H1 (cell line): ENCODE results near the gene FLNA. TPM values are rescaled to one million over a fixed set of nuclear protein-coding genes. Genes with fewer than 3 reads are reported as not detected.

Experiments used
- CTCF ChIA-PET: fragments of 300-600 bp; sonication (Branson Sonifier 250); formaldehyde crosslinking; loops from one replicate; lab custom pipeline; 2021; ENCODE audit not compliant: partially characterized antibody; lab: Charles Lee
- POLR2A ChIA-PET: fragments of 300-600 bp; sonication (Branson Sonifier 250); formaldehyde crosslinking; loops from one replicate; lab custom pipeline; 2021; ENCODE audit warnings: inconsistent platforms; ENCODE audit not compliant: partially characterized antibody; lab: Charles Lee
- DNase-seq, 2 experiments: peaks; one replicate each; pipeline versions ENCODE4 v3.0.0 to v3.0.0-alpha.2; 2010 to 2022; ENCODE audit warnings: low spot score in 2 of 2, low read depth in 1 of 2, mixed read lengths in 1 of 2
- FAIRE-seq: peaks from 2 replicates; lab custom pipeline; 2011; peaks lifted over from hg19 to GRCh38; lab: Jason Lieb, UNC
- H2AFZ ChIP-seq: 2 replicates; pipeline ENCODE4 v1.8.1; 2012; ENCODE audit warnings: low read length, inconsistent platforms
- H2AK5ac ChIP-seq: 2 replicates; pipeline ENCODE4 v1.6.1; 2013; ENCODE audit warnings: low read depth, low read length
- H2BK120ac ChIP-seq: replicated peaks from 2 replicates; pipeline ENCODE3; 2013; ENCODE audit warnings: low read depth, low read length, inconsistent platforms
- H2BK12ac ChIP-seq: 2 replicates; pipeline ENCODE4 v1.6.1; 2013; ENCODE audit warnings: low read depth, low read length
- H2BK15ac ChIP-seq: 2 replicates; pipeline ENCODE4 v1.6.1; 2013; ENCODE audit warnings: low read length
- H2BK20ac ChIP-seq: 2 replicates; pipeline ENCODE4 v1.6.1; 2013; ENCODE audit warnings: low read length
- H2BK5ac ChIP-seq: 2 replicates; pipeline ENCODE4 v1.6.1; 2013; ENCODE audit warnings: low read depth, low read length
- H3K14ac ChIP-seq: 2 replicates; pipeline ENCODE4 v1.6.1; 2013; ENCODE audit warnings: inconsistent platforms; ENCODE audit not compliant: insufficient read length
- H3K18ac ChIP-seq: 2 replicates; pipeline ENCODE4 v1.6.1; 2013; ENCODE audit warnings: low read length; ENCODE audit errors: extremely low read depth
- H3K23ac ChIP-seq: 2 replicates; pipeline ENCODE4 v1.6.1; 2013; ENCODE audit warnings: inconsistent platforms; ENCODE audit not compliant: insufficient read length
- H3K23me2 ChIP-seq: 2 replicates; pipeline ENCODE4 v1.6.1; 2013; ENCODE audit warnings: low read depth, low read length
- H3K27ac ChIP-seq: 2 replicates; pipeline ENCODE4 v1.6.1; 2011; ENCODE audit warnings: low read depth, low read length, inconsistent platforms
- H3K27me3 ChIP-seq, 4 experiments: replicated peaks in 1 of 4; 1 replicate in 1 of 4; 2 replicates in 3 of 4; pipeline versions ENCODE4 v1.6.1 to v1.8.1; 2011 to 2013; ENCODE audit warnings: low read length in 3 of 4, mild to moderate bottlenecking in 3 of 4, inconsistent platforms in 2 of 4, mixed read lengths in 2 of 4, moderate library complexity in 1 of 4; ENCODE audit not compliant: control insufficient read depth in 3 of 4, insufficient read depth in 3 of 4; ENCODE audit errors: extremely low read depth in 1 of 4
- H3K36me3 ChIP-seq, 4 experiments: 2 replicates each; pipeline versions ENCODE4 v1.6.1 to v1.8.1; 2011 to 2013; ENCODE audit warnings: mild to moderate bottlenecking in 4 of 4, low read length in 3 of 4, moderate library complexity in 2 of 4, control low read depth in 1 of 4, inconsistent platforms in 1 of 4; ENCODE audit not compliant: insufficient read depth in 4 of 4, control insufficient read depth in 2 of 4
- H3K4ac ChIP-seq: replicated peaks from 2 replicates; pipeline ENCODE3; 2013; ENCODE audit warnings: low read length, low read depth, mixed read lengths, inconsistent platforms; ENCODE audit not compliant: insufficient read length
- H3K4me1 ChIP-seq, 4 experiments: replicated peaks in 1 of 4; 1 replicate in 1 of 4; 2 replicates in 3 of 4; pipeline versions ENCODE4 v1.6.1 to v1.8.1; 2011 to 2013; ENCODE audit warnings: low read length in 3 of 4, inconsistent platforms in 2 of 4, mixed read lengths in 1 of 4; ENCODE audit not compliant: insufficient read depth in 4 of 4, control insufficient read depth in 3 of 4
- H3K4me2 ChIP-seq, 2 experiments: 2 replicates each; pipeline versions ENCODE4 v1.6.1 to v1.8.1; 2011 to 2013; ENCODE audit warnings: low read depth in 2 of 2, low read length in 2 of 2, control low read depth in 1 of 2, inconsistent platforms in 1 of 2, mild to moderate bottlenecking in 1 of 2; ENCODE audit not compliant: insufficient read depth in 1 of 2
- H3K4me3 ChIP-seq, 4 experiments: fragments of 200-600, 300-600 bp in 1 of 4; sonication (generic), shearing (Covaris generic), sonication (Bioruptor Twin) in 1 of 4; 2 replicates each; pipeline versions ENCODE4 v1.5.1 to v1.8.1; 2011 to 2016; ENCODE audit warnings: low read length in 4 of 4, low read depth in 3 of 4, control low read depth in 2 of 4, inconsistent platforms in 2 of 4, mild to moderate bottlenecking in 2 of 4, mixed read lengths in 1 of 4, moderate library complexity in 1 of 4; ENCODE audit not compliant: insufficient read depth in 2 of 4; ENCODE audit errors: extremely low read depth in 1 of 4
- H3K56ac ChIP-seq: replicated peaks from 2 replicates; pipeline ENCODE3; 2013; ENCODE audit warnings: low read depth, mild to moderate bottlenecking, mixed read lengths, low read length, inconsistent platforms; ENCODE audit not compliant: insufficient read length
- H3K79me1 ChIP-seq: 2 replicates; pipeline ENCODE4 v1.6.1; 2013; ENCODE audit warnings: low read depth, low read length, control low read depth
- H3K79me2 ChIP-seq, 2 experiments: 2 replicates each; pipeline versions ENCODE4 v1.6.1 to v1.8.1; 2012 to 2013; ENCODE audit warnings: low read length in 2 of 2, mild to moderate bottlenecking in 2 of 2, inconsistent platforms in 1 of 2; ENCODE audit not compliant: insufficient read depth in 2 of 2, control insufficient read depth in 1 of 2
- H3K9ac ChIP-seq, 4 experiments: replicated peaks in 1 of 4; 1 replicate in 1 of 4; 2 replicates in 3 of 4; pipeline versions ENCODE4 v1.6.1 to v1.8.1; 2011 to 2013; ENCODE audit warnings: low read depth in 3 of 4, low read length in 3 of 4, control low read depth in 2 of 4, mild to moderate bottlenecking in 2 of 4, moderate library complexity in 2 of 4, inconsistent platforms in 1 of 4; ENCODE audit errors: extremely low read depth in 1 of 4
- H3K9me3 ChIP-seq, 2 experiments: 2 replicates each; pipeline versions ENCODE4 v1.6.1 to v1.8.1; 2012 to 2013; ENCODE audit warnings: mild to moderate bottlenecking in 2 of 2, moderate library complexity in 2 of 2, control low read depth in 1 of 2, inconsistent platforms in 1 of 2, low read depth in 1 of 2, low read length in 1 of 2, mixed read lengths in 1 of 2; ENCODE audit not compliant: insufficient read depth in 2 of 2
- H4K20me1 ChIP-seq, 2 experiments: replicated peaks in 1 of 2; 2 replicates each; pipeline versions ENCODE3 to v1.8.1; 2011 to 2013; ENCODE audit warnings: inconsistent platforms in 2 of 2, low read length in 2 of 2, mild to moderate bottlenecking in 1 of 2; ENCODE audit not compliant: insufficient read depth in 2 of 2, control insufficient read depth in 1 of 2
- H4K5ac ChIP-seq: 2 replicates; pipeline ENCODE4 v1.6.1; 2013; ENCODE audit warnings: low read length, low read depth, mixed read lengths, inconsistent platforms; ENCODE audit not compliant: insufficient read length
- H4K8ac ChIP-seq: 2 replicates; pipeline ENCODE4 v1.8.0; 2013; ENCODE audit warnings: mild to moderate bottlenecking, moderate library complexity, low read length, inconsistent platforms; ENCODE audit not compliant: insufficient read depth; ENCODE audit errors: extremely low read depth
- H4K91ac ChIP-seq: replicated peaks from 2 replicates; pipeline ENCODE3; 2013; ENCODE audit warnings: low read length, mixed read lengths, inconsistent platforms; ENCODE audit not compliant: insufficient read length
- HDAC2 ChIP-seq, 2 experiments: fragments of 300-600 bp in 1 of 2; sonication (generic) in 1 of 2; IDR thresholded peaks; 2 replicates each; pipeline ENCODE4 v1.6.1; 2011 to 2012; ENCODE audit warnings: low read depth in 2 of 2, low read length in 2 of 2, mild to moderate bottlenecking in 2 of 2, moderate library complexity in 2 of 2, borderline replicate concordance in 1 of 2, inconsistent platforms in 1 of 2
- JUN ChIP-seq: IDR thresholded peaks from 2 replicates; pipeline ENCODE4 v1.6.1; 2011; ENCODE audit warnings: low read depth, mild to moderate bottlenecking, improper control_type of control experiment, low read length
- KDM4A ChIP-seq: IDR thresholded peaks from one replicate; pipeline ENCODE4 v1.7.1; 2012; ENCODE audit warnings: low read depth, mild to moderate bottlenecking, moderate library complexity, low read length, inconsistent platforms; ENCODE audit not compliant: severe bottlenecking
- MAFK ChIP-seq: IDR thresholded peaks from 2 replicates; pipeline ENCODE4 v1.6.1; 2012; ENCODE audit warnings: low read depth, mild to moderate bottlenecking, improper control_type of control experiment, low read length
- RAD21 ChIP-seq, 2 experiments: IDR thresholded peaks in 1 of 2; conservative IDR thresholded peaks in 1 of 2; 2 replicates each; pipeline ENCODE4 v1.6.1; 2011; ENCODE audit warnings: low read depth in 2 of 2, low read length in 2 of 2, improper control_type of control experiment in 1 of 2, inconsistent platforms in 1 of 2, mild to moderate bottlenecking in 1 of 2, moderate library complexity in 1 of 2
- SAP30 ChIP-seq: fragments of 300-600 bp; sonication (generic); IDR thresholded peaks from 2 replicates; pipeline ENCODE4 v1.7.1; 2012; ENCODE audit warnings: low read length, moderate library complexity, mild to moderate bottlenecking, inconsistent platforms; ENCODE audit not compliant: insufficient read depth, insufficient replicate concordance
- SIX5 ChIP-seq: IDR thresholded peaks from 2 replicates; pipeline ENCODE4 v1.6.1; 2011; ENCODE audit warnings: mild to moderate bottlenecking, low read depth, low read length
- SP4 ChIP-seq: IDR thresholded peaks from 2 replicates; pipeline ENCODE4 v1.6.1; 2012; ENCODE audit warnings: low read length, inconsistent platforms
- SUZ12 ChIP-seq: fragments of 200-600 bp; sonication (generic); IDR thresholded peaks from 2 replicates; pipeline ENCODE4 v1.6.1; 2012; ENCODE audit warnings: mild to moderate bottlenecking, inconsistent platforms, low read length, moderate library complexity, mixed read lengths
- TBP ChIP-seq: IDR thresholded peaks from 2 replicates; pipeline ENCODE4 v1.6.1; 2011; ENCODE audit warnings: low read depth, low read length, improper control_type of control experiment
- YY1 ChIP-seq: IDR thresholded peaks from 2 replicates; pipeline ENCODE4 v1.6.1; 2011; ENCODE audit warnings: low read depth, mild to moderate bottlenecking, low read length
- ZNF274 ChIP-seq: IDR thresholded peaks from 2 replicates; pipeline ENCODE4 v1.7.0; 2012; ENCODE audit warnings: low read length, borderline replicate concordance; ENCODE audit errors: extremely low read depth
- whole genome bisulfite sequencing, 2 experiments: shearing (Covaris generic) in 1 of 2; methylation state at CpG; one replicate each; pipeline versions ENCODE4 v1.1.6 to v1.1.7; 2013 to 2015; ENCODE audit warnings: low lambda C conversion rate in 2 of 2, mixed read lengths in 2 of 2, inconsistent platforms in 1 of 2, low coverage in 1 of 2, missing lambda C conversion rate in 1 of 2; ENCODE audit not compliant: insufficient replicate concordance in 2 of 2, insufficient coverage in 1 of 2, insufficient read length in 1 of 2; ENCODE audit errors: extremely low coverage in 1 of 2, missing lambda C conversion rate in 1 of 2; 5-methylcytosine and 5-hydroxymethylcytosine counted together
- polyA plus RNA-seq, 7 experiments: library from polyadenylated mRNA; depleted of rRNA in 3 of 7; stranded (reverse) in 5 of 7; unstranded in 2 of 7; fragments of >200 nt in 5 of 7; fragments of 200-250 nt in 2 of 7; gene quantifications; 1 replicate in 5 of 7; 2 replicates in 1 of 7; 4 replicates in 1 of 7; pipeline versions ENCODE4 v1.2.1 to v1.2.3, GENCODE V29; 2011 to 2013; ENCODE audit warnings: missing spikeins in 2 of 7, mixed read lengths in 2 of 7
- total RNA-seq: library from RNA; stranded (reverse); fragmentation: NEBNext Ultra II Directional; extraction: Animal tissue kit (Norgen Biotek cat#: 25700); gene quantifications from 2 replicates; pipeline ENCODE4 v1.2.1, GENCODE V29; 2021
- TF ChIP-seq, protein P1 (sequence below): IDR thresholded peaks from 2 replicates; pipeline ENCODE4 v1.6.1; 2011; ENCODE audit warnings: low read depth, mild to moderate bottlenecking, low read length; ENCODE audit not compliant: insufficient read depth

The FLNA gene
- total and polyA plus RNA-seq, 2 of the 8 experiments (the other 6 are each of a cell fraction or from before 2014, with no cell fraction given), result 315 to 925 TPM

DNA sequence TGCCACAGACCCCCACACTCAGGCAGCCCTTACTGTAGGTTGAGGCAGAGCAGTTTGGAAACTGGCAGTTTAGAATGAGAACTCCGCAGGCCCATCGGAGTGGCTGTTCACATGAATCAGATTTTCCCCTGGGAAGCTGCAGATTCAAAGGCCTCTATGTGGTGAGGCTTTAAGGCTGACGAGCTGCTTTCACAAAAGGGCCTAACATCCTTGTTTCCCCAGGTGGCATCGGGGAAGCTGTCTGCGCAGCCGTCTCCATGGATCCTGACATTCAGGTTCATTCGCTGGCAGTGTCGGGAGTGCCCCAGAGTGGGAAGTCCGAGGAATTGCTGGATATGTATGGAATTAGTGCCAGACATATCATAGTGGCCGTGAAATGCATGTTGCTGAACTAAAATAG lies 45.1 kb downstream of the FLNA start:
- Histone ChIP-seq H3K79me2 (no peaks in the 10 kb centered on the region), H3K27ac (no peak overlapping the region), H2BK120ac (no peak overlapping the region), H3K79me1 (no peaks in the 10 kb centered on the region), H2BK15ac (no peak overlapping the region), H3K36me3 (no peaks in the 10 kb centered on the region), H3K23ac (no peak overlapping the region), H3K27me3 (no peaks in the 10 kb centered on the region), H3K4me3 (no peak overlapping the region), H4K20me1 (no peaks in the 10 kb centered on the region), H4K8ac (no peak overlapping the region), H4K91ac (no peak overlapping the region), H2AFZ (no peak overlapping the region), H2AK5ac (no peak overlapping the region), H3K4ac (no peak overlapping the region), H3K4me1 (no peaks in the 10 kb centered on the region; a peak in 1 of 7 replicates), H3K4me2 (no peak overlapping the region), H4K5ac (no peak overlapping the region), H2BK5ac (no peak overlapping the region), H3K56ac (no peak overlapping the region), H3K18ac (no peak overlapping the region), H3K9ac (no peak overlapping the region), H3K23me2 (no peaks in the 10 kb centered on the region), H2BK20ac (no peak overlapping the region), H2BK12ac (no peak overlapping the region), H3K9me3 (no peaks in the 10 kb centered on the region), H3K14ac (no peak overlapping the region)
- no peak for DNase-seq
- no peak for FAIRE-seq
- TF ChIP-seq SP4, result no peak
- no peak for TF ChIP-seq SAP30
- no peak for TF ChIP-seq TBP
- no peak for TF ChIP-seq SUZ12
- no peak for TF ChIP-seq JUN
- no peak for TF ChIP-seq KDM4A
- TF ChIP-seq SIX5, result no peak
- TF ChIP-seq, protein P1, sequence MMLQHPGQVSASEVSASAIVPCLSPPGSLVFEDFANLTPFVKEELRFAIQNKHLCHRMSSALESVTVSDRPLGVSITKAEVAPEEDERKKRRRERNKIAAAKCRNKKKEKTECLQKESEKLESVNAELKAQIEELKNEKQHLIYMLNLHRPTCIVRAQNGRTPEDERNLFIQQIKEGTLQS, result no peak
- no peak for TF ChIP-seq MAFK
- TF ChIP-seq ZNF274, result no peak
- TF ChIP-seq YY1, result no peak
- no peak for TF ChIP-seq RAD21 (IDR thresholded peaks at IDR 0.05 in 1 of 2, conservative IDR thresholded peaks at IDR 0.05 in 1 of 2; ENCODE audit: low read depth in 2 of 2, low read length in 2 of 2)
- no peak for TF ChIP-seq HDAC2 (IDR thresholded peaks at IDR 0.05; ENCODE audit: borderline replicate concordance in 1 of 2, low read depth in 2 of 2, low read length in 2 of 2)
- POLR2A ChIA-PET, result no interaction called here
- WGBS, 2 experiments, result 83% methylated on average over 8 of the region's 10 CpGs; no CpG with 5 or more reads in 1 of the 2 experiments
- CTCF ChIA-PET, result interaction anchor here (1.7 kb wide), 1 partner anchor 21 kb away, joined by 5 read pairs; no protein-coding TSS in a partner anchor
